ENCODE results near the gene NOC2L.

GRCh38 chr1:927748-928147 lies 31.3 kb downstream of the NOC2L start:
- TF ChIP-seq CTCF (conservative IDR thresholded peaks at IDR 0.05; ENCODE audit: low read depth, low read length): no peak
- no peak for TF ChIP-seq EZH2 (IDR thresholded peaks at IDR 0.05; ENCODE audit: borderline replicate concordance, low read depth, low read length, poor library complexity, severe bottlenecking)
